ENCODE results near the gene KCNQ1.

DNA sequence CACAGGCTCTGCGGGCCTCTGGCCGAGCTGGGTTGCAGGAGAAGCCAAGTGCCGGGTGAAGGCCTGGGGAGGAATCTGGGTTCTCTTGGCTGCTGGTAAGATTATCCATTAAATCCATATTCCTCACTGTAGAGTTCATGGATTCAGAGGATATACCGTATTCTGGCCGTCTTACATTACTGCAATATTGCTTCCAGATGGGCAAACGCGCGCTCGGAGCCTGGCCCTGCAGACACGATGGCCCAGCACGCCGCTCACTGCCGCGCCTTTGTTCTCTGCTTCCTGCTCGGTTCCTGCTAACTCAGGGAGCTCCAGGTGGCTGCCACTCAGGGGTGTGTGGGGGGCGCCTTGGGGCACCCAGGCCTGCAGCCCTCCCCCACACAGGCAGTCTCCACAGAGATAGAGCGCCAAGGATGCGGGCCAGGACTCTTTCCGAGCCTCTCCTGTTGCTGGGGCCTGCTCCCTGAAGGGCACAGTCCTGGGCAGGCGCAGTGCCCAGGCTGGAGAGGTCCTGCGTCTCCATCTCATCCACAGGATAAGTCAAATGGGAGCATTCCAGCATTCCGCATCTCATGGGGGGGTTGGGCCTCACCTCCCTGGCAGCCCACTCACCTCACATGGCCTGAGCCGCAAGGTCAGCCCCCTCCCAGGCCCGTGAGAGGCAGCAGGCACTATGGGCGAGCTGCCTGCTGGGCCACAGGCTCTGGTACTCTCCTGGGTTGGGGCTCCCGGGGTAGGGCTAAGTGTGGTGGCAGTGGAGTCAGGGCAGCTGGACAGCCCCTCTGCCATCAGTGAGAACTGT lies 269.1 kb downstream of the KCNQ1 start:
- TF ChIP-seq, protein P1, sequence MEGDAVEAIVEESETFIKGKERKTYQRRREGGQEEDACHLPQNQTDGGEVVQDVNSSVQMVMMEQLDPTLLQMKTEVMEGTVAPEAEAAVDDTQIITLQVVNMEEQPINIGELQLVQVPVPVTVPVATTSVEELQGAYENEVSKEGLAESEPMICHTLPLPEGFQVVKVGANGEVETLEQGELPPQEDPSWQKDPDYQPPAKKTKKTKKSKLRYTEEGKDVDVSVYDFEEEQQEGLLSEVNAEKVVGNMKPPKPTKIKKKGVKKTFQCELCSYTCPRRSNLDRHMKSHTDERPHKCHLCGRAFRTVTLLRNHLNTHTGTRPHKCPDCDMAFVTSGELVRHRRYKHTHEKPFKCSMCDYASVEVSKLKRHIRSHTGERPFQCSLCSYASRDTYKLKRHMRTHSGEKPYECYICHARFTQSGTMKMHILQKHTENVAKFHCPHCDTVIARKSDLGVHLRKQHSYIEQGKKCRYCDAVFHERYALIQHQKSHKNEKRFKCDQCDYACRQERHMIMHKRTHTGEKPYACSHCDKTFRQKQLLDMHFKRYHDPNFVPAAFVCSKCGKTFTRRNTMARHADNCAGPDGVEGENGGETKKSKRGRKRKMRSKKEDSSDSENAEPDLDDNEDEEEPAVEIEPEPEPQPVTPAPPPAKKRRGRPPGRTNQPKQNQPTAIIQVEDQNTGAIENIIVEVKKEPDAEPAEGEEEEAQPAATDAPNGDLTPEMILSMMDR (conservative IDR thresholded peaks at IDR 0.05) = no peak
- no peak for TF ChIP-seq EZH2 (IDR thresholded peaks at IDR 0.05; ENCODE audit: low read depth)
